Measurements from ENCODE around the gene TMEM17.
A peak's percentile ranks its signal among the peaks of the same experiment; 100 is the strongest.
"Not testable (repeated sequence)": the region's sequence is repeated elsewhere in the genome, so short reads cannot be mapped to it uniquely, and the experiment has no call there.

Gene TMEM17, protein sequence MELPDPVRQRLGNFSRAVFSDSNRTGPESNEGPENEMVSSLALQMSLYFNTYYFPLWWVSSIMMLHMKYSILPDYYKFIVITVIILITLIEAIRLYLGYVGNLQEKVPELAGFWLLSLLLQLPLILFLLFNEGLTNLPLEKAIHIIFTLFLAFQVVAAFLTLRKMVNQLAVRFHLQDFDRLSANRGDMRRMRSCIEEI

DNA sequence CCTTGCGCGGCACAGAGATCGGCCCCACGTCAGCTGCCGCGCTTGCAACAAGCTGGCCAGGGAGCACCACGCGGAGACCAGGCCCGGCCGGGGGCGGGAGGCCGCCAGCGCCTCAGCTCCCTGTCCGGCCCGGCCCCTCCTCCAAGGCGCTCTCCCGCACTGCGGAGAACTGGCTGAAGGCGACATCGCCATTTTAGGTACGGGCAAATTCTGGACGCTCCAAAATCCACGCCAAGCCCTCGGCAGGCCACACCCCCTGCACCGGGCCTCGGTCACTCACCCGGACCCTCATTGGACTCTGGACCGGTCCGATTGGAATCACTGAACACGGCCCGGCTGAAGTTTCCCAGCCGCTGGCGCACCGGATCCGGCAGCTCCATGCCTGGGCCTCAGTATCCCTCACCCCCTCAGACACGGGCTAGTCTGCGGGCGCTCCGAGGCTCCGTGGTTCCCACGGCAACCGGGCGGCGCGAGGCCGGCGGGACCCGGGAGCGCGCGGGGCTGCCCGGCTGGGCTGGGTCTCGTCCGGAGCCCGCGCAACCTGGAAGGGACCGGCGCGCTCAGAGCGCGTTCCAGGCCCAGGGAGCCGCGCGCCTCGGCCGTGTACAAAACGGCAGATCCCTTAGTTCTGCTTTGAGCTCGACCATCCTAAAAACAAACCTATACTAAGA lies at the start of gene TMEM17:
Gene TMEM17, minus strand, starts transcription at position 446 of the 671 bp plus-strand sequence. Its CDS starts 66 bp downstream, at position 380.
- peak; percentile 9 for DNase-seq

DNA sequence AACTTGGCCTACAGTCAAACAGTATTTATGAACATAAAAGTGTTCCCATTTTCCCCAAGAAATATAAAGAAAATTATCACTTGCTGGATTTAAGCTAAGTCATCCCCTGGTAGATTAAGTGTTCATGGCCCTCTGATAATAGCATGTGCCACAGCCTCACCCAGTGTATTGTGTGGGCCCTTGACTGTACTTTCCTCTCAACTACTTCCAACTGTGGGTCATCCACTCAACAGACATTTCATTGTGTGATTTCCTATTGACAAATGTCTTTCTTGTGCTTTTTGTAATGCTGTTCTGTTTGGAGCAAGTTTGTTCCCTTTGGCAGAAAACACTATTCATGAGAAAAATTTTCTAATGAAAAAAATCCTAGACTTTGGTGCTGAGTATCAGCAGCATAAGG lies 48.4 kb upstream of the TMEM17 start:
- no peak for DNase-seq

DNA sequence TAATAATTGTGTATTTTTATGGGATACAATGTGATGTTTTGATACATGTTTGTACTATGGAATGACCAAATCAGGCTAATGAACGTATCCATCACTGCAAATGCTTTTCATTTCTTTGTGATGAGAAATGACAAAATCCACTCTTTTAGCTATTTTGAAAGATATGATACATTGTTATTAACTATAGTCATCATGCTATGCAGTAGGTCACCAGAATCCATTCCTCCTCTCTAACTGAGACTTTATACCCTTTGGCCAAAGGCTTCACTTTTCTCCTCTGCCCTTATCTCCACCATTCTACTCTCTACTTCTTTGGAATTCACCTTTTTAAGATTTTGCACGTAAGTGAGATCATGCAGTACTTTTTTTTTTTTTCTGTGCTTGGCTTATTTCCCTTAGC lies 44.5 kb upstream of the TMEM17 start:
- no peak for DNase-seq

DNA sequence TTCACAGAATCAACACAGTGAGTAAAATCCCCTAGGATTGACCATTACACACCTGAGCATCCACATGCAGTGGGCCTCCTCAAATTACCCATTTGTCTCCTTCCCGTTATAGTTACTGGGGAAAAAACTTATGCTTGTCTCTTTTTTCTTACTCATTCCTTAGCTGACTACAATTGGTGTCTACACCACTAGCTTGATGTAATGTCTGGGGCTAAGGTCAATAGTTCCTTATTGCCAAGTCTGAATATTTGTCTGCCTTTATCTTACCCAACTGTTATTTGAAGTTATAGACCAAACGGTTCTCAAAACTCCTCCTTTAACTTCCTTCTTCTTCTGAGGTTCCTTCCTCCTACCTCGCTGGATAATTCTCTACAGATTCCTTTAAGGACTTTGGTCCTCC lies 41.9 kb upstream of the TMEM17 start:
- DNase-seq: no peak

DNA sequence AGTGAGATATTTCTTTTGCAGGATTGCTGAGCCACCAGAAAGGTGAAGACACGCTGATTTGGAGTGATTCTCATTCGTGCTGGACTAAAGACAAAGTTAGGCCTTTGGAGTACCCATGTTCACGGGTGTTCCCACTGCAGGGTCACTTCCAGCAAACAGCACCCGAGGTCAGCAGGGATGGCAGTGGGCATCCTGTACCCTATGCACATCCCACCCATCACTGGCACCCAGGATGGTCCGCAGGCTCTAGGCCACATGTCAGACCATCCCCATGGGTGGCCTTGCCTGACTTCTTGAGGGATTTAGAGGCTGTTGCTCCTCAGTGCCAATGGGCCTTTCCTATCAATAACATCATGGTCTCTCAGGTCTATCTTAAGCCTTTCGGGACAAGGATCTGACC lies 39.3 kb upstream of the TMEM17 start:
- DNase-seq: no peak

DNA sequence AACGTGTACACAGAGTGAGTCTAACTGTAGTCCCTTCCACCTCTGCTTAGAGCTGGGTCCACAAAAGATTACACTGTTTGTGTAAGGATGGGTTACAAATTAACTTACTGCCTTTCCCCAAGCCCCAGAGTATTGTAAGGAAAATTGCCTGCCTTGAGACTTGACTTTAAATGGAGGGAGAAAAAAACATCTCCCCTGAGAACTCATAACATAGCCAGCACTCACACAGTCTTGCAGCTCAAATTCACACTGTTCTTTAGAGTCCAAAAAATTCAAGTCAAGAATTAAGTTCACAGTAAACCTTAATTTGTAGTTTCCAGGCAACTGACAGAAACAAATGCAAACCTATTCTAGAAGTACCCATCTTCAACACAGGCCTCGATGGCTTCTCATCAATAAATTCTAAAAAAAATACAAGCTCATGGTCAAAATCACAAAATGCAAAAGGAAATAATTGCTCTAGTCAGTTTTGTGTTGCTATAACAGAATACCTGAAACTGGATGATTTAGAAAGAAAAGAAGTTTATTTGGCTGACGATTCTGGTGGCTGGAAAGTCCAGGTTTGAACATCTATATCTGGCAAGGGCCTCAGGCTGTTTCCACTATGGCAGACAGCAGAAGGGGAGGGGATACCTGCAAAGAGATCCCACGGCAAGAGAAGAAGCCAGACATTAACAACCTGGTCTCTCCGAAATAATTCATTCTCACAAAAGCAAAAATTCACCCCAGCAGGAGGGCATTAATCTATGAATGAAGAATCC lies 34.6 kb upstream of the TMEM17 start:
- DNase-seq: no peak

DNA sequence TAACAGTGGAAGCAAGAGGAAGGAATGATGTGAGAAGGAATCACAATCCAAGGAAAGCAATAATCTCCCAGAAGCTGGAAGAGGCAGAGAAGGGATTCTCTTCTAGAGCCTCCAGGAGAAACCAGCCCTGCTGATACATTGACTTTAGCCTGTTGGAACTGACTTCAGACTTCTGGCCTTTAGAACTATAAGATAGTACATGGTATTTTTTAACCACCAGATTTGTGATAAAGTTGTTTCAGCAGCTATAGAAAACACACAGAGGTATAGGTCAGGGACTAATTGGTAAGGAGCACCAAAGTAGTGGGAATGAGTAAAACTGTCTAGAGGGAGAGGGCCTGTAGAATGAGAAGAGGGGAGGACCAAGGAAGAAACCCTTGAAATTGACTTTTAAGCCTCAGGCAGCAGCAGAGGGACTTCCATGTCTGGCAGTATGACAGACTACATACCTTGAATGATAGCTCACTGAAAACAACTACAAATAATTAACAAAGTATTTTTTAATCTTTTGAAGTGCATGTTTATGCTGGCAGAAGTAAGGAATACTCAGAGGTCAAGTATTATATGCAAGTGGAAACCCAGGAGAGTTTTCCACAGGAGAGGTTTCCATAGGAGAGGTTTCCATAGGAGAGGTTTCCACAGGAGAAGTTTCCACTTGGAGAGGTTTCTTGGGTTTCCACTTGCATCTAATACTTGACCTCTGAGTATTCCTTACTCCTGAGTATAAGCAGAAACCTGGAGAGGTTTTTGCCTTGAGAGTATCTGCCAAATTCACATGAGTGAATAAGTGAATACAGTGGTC lies 33.8 kb upstream of the TMEM17 start:
- DNase-seq: no peak

DNA sequence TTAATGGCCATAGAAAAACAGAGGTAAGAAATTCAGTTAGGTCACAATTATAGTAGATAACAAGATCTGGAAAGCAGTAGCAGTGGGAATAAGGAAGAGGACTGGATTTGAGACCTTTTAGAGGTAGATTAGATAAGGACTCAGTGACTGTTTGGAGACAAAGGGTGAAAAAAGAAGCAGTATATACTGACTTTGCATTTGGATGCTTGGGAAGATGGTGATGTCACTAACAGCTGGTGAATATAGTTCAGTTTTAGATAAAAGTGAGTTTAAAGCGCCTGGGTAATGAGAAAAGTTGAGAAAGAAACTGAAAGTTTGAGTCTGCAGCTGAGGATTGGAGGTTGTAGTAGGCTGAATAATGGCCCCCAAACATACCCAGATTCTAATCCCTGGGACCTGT lies 32.8 kb upstream of the TMEM17 start:
- no peak for DNase-seq

DNA sequence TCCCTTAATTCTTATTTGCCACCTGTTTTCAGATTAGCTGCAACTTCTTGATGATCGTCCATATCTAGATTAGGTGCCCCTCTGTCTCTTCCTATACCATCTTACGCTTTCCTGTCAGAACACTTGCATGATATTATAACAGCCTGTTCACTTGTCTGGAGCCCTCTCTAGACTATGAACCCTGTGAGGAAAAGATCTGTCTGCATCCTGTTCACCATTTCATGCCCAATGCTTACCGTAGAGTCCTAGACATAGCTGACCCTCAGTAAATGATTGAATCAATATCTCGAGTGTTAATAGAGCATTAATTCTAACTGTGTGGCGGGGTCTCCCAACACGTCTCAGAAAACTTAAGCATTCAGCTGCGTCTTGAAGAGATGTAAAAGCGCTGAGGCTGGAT lies 31.8 kb upstream of the TMEM17 start:
- no peak for DNase-seq

DNA sequence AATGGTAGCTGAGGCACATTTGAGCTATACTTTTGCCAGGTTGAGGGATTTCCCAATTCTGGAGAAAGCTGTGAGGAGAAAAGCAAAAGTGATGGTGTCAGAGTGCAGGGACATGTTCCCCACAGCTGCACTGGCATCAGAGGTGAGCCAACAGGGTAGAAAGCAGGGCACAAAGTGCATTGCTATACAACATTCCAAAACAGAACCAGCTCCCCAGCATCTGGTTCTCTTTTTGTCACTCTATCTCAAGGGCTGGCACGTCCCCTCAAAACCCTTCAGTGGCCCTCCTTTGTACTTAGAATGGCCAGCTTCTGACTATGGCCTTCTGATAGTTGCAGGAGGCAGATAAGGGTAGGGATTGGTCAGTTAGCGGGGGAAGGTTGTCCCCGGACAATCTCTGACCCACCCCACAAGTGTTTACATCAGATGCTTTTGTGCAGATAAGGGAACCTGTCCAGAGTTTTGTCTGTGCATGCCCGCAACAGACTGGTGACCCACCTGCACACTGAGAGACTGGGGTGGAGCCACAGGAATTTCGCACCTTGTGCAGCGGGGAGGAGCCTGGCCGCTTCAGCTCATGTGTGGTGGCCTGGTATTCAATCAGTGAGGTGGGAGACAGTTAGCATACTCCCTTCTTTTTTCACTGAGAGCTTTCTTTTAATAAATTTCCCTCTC lies 31.0 kb upstream of the TMEM17 start:
- DNase-seq: no peak

DNA sequence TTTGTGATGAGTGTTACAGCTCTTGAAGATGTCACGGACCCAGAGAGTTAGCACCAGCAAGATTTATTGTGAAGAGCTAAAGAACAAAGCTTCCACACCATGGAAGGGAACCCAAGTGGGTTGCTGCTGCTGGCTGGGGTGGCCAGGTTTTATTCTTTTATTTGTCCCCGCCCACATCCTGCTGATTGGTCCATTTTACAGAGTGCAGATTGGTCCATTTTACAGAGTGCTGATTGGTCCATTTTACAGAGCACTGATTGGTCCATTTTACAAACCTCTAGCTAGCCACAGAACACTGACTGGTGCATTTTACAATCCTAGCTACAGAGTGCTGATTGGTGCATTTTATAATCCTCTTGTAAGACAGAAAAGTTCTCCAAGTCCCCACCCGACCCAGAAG lies 29.5 kb upstream of the TMEM17 start:
- DNase-seq: not testable (repeated sequence)

DNA sequence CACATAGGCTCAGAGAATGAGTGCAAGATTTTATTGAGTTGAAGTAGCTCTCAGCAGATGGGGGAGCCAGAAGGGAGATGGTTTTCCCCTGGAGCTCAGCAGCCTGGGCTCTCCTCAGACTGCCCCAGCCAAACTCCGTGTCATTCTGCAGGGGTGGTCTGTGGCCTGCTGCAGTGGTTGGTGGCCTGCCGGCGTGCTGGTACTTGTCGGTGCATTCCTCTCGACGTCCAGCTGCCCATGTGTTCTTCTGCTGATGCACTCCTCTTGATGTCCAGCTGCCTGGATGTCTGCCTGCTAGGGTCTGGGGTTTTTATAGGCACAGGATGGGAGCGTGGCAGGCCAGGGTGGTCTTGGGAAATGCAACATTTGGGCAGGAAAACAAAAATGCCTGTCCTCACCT lies 25.6 kb upstream of the TMEM17 start:
- DNase-seq: no peak

DNA sequence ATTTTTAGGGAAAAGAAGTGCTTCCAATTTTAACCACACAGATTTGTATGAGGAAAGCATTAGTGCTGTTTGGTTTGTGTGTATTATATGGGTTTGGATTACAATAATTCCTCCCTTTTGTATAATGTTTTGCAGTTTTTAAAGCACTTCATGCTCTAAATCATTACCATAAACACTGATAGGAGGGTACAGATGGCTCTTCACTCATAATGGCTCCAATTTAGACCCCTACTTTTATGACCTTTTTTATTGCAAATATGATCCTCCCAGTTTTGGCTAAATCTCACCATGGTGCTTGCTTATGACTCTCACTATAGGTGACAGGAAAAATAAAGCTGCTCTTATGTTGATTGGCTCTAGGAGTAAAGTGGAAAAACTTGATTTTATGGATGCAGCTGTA lies 23.8 kb upstream of the TMEM17 start:
- no peak for DNase-seq

DNA sequence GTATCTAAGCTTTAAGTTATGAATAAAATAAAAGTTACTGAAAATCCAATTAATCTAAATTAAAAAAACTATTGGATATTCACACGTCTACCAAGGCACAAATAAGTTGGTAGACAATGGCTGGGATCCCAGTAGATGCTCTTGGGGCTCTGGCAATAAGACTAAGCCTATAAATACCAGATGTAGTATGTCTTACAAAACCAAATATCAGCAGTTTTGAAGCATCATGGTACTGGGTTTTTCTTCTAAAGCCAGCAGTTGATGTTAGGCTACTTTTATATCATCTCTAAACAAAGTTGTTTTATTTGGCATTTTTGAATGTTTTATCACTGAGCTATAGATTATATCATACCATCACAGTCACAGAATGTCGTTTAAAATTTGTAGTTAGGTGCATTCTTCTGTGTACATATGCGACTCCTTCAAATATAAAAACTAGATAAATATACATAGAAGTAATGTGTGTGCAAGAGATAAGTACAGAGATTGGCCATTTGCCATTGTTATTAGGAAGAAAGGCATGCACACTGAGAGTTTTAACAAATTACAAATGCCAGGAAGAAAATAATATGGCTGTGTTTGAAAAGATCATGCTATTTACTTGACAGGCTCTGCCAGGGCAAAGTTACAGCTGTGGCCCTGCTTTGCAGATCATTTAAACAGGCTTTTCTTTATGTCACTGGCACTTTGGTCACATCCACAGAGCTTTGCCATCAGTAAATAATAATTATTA lies 21.6 kb upstream of the TMEM17 start:
- no peak for DNase-seq

DNA sequence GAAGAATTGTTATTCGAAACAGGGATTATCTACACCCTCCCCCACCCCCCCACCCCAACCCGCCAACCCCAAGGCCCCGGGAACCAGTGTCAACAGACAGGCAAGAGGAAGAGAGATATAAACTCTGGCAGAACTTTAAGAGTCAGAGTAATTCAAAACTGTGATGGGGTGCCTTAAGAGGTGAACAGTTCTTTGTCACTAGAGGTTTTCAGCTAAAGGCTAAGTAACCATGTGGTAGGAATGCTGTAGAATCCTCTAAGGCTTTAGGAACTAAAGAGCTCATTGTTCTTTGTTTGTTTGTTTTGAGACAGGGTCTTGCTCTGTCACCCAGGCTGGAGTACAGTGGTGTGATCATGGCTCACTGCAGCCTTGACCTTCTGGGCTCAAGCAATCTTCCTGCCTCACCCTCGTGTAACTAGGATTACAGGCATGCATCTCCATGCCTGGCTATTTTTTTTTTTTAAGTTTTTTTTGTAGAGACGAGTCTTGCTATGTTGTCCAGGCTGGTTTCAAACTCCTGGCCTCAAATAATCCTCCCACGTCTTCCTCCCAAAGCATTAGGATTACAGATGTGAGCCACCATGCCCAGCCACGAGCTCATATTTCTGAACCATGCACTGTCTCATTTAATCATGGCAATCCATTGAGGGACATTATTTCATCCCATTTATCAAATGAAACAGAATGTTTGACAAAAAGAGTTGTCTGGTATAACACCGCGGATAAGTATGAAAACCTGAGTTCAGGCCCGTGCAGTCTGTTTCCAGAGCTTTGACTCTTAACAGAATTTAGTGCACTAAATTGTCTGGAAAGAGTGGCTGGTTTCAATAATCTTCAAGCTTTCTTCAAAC lies 20.8 kb upstream of the TMEM17 start:
- no peak for DNase-seq

DNA sequence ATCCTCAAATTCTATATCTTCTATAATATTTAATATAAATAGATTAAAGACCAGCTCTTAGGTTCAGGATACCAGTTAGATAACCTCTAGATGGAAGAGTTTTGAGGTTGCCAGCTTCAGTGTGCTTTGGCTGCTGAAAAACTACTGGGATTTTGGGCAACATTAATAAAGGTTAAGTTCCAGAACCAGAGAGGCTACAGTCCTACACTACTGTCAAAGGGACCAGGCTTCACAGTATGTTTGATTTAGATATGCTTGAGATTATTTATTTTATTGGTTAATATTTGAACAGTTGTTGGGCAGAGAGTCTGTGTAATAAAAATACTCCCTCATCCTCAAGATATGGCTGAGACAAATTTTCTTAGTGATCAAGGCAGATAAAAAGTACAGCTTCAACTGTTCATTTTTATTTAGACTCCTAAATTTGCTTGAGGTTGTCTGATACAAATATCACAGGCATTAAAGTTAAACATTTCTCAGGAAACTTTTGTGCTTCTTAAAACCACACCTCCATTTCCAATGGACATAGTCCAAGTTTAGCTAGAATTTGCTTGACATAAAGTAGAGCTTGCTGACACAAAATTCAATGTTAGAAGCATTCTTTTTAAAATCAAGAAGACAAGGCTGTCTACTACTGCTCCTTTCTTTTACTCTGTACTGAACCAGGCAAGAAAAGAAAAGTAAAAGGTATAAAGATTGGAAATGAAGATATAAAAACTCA lies 19.7 kb upstream of the TMEM17 start:
- no peak for DNase-seq

DNA sequence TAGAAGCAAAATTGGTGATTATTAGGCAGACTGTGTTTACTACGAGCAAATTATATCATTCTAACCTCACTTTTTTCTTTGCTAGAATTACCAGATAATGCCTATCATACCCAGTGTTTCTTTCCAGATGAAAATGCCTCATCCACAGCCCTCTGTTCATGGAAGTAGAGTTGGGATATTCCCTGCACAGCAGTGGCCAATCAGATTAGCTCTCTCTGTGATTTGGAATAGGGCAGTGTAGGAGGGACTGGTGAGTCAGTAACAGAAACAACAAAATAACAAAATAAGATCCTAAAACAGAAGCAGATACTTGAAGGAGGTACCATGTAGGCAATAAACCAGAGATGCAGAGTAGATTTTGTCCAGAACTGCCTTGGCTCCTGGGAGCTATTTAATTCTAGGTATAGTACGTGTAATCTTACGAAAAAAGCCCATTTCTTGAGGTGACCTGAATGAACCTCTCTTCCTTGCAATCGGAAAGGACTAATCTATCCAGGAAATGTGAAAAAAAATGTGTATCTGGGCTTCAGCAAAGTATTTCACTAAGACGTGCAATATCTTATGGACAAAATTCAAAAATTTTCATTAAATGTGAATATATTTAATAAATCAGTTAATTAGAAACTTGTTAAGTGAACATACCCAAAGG lies 18.4 kb upstream of the TMEM17 start:
- DNase-seq: no peak

DNA sequence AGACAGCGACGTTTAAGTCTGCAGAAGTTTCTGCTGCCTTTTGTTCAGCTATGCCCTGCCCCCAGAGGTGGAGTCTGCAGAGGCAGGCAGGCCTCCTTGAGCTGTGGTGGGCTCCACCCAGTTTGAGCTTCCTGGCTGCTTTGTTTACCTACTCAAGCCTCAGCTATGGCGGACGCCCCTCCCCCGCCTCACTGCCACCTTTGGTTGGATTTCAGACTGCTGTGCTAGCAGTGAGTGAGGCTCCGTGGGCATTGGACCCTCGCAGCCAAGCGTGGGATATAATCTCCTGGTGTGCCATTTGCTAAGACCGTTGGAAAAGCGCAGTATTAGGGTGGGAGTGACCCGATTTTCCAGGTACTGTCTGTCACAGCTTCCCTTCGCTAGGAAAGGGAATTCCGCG lies 15.1 kb upstream of the TMEM17 start:
- DNase-seq: not testable (repeated sequence)

DNA sequence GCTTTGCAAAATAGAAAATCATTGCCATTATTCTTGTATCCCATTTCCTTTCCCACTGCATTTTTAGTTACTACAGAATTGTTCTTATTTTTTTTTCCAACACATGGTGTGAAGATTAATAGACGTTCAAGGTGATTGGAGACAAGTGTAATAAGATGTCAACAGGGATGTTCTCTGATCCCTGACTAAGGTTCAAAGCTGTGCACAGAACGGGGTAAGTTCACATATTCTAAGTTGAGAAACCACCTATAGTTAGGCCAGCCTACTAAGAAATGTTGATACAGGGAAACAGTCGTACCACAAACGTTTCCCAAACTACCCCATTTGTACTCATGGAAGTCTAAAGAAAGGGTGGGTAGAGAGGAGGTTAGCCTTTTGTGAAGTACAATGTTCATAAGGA lies 6.4 kb upstream of the TMEM17 start:
- DNase-seq: no peak

DNA sequence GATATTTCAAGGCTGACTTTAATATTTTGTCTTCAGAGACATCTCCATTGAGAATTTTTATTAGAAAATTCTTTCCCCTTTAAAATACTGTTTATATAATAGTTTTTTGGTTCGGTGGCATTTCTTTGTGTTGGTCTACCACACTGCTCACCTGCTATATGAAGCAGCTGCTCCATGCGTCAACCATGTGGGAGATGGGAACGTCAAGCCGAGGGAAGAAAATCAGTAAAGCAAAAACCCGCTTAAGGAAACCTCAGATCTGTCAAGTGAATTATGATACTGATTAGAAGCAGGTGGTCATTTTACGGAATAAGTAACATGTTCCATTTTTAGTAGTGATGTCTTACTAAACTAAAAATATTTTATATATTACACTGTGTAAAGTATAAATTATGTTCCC lies 5.6 kb upstream of the TMEM17 start:
- no peak for DNase-seq

Measured in SIG-M5 (cell line).